GM13977 (cell line): ENCODE results near the gene COL6A2.

ENCODE experiments used
- DNase-seq: peaks from one replicate; pipeline ENCODE4 v3.0.0; 2012; ENCODE audit warnings: low spot score
- in situ Hi-C: fragments of 300-500 bp; cut with MboI; formaldehyde crosslinking; loops from one replicate; pipeline ENCODE4 v1.12.0; 2022; ENCODE audit warnings: low sequenced_read_pairs, low pct_unique_long_range_greater_than_20kb, mixed read lengths, inconsistent platforms; ENCODE audit not compliant: unreplicated experiment
- TF ChIP-seq, protein P1 (sequence below): IDR thresholded peaks from 2 replicates; pipeline ENCODE4 v1.5.1; 2012; ENCODE audit warnings: mild to moderate bottlenecking, control low read depth; ENCODE audit not compliant: insufficient read depth; ENCODE audit errors: extremely low read depth, missing control alignments

COL6A2 gene

DNA sequence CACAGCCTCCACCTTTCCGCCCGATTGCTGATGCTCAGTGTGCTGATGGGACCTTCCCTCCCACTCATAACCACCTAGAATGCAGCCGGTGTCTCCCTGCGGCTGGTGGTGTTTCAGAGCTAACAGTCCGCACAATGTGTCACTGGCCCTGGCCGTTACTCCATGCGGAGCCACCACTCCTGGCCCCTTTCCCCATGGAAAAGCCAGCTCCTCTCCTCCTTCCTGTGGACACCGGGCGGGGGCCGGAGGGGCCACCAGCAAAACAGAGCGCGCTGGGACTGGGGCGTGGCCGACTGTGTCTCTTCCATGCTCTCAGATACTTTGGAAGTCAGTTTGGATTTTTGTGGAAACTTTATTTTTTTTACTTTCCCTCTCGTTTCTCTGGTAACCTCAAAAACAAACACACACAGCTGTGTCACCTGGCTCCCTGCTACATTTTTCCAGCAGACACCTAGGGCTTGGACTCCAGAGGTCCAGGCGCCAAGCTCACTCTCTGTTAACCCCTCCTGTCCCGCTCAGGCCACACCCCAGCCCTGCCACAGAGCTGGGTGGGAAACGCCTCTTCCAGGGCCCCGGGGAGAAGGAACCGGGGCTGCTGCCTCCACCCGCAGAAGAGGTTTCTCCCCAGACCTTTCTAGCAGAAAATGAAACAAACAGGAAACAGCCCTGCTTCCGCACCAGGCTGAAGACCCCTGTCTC lies 32.5 kb upstream of the COL6A2 start:
- no peak for DNase-seq
- TF ChIP-seq, protein P1, sequence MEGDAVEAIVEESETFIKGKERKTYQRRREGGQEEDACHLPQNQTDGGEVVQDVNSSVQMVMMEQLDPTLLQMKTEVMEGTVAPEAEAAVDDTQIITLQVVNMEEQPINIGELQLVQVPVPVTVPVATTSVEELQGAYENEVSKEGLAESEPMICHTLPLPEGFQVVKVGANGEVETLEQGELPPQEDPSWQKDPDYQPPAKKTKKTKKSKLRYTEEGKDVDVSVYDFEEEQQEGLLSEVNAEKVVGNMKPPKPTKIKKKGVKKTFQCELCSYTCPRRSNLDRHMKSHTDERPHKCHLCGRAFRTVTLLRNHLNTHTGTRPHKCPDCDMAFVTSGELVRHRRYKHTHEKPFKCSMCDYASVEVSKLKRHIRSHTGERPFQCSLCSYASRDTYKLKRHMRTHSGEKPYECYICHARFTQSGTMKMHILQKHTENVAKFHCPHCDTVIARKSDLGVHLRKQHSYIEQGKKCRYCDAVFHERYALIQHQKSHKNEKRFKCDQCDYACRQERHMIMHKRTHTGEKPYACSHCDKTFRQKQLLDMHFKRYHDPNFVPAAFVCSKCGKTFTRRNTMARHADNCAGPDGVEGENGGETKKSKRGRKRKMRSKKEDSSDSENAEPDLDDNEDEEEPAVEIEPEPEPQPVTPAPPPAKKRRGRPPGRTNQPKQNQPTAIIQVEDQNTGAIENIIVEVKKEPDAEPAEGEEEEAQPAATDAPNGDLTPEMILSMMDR = no peak
- in situ Hi-C loops = no loop called here

DNA sequence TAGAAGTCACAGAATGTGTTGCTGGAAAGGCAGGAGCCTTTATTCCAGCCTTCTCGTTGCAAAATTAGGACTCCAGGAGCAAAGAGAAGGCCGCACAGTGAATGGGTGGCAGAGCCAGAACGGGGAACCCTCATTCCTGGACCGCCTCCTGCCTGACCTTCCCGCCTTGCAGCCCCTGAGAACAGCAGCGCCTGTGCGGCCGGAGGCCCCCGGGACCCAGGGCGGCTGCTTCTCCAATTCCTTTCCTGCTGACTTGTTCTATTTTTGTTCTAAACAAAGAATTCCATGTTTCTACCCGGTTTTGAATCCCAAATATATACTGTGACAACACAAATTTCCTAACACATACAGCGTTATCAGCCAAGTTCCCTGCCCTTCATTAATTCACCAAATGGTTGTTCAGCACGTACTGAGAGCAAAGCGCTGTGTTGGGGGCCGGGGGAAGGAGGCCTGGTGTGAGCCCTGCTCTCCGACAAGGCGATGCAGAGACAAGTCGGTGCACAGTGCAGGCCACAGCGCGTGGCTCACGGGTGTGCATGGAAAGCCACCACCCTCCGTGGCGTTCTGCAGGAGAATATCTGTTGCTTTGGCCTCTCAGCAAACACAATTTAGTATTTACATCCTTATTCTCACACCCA lies 31.9 kb upstream of the COL6A2 start:
- TF ChIP-seq, protein P1 = no peak
- no peak for DNase-seq
- in situ Hi-C loops = no loop called here

GRCh38 chr21:46066591-46067331 lies 31.2 kb upstream of the COL6A2 start:
- in situ Hi-C loops = no loop called here
- TF ChIP-seq, protein P1 = no peak
- no peak for DNase-seq

DNA sequence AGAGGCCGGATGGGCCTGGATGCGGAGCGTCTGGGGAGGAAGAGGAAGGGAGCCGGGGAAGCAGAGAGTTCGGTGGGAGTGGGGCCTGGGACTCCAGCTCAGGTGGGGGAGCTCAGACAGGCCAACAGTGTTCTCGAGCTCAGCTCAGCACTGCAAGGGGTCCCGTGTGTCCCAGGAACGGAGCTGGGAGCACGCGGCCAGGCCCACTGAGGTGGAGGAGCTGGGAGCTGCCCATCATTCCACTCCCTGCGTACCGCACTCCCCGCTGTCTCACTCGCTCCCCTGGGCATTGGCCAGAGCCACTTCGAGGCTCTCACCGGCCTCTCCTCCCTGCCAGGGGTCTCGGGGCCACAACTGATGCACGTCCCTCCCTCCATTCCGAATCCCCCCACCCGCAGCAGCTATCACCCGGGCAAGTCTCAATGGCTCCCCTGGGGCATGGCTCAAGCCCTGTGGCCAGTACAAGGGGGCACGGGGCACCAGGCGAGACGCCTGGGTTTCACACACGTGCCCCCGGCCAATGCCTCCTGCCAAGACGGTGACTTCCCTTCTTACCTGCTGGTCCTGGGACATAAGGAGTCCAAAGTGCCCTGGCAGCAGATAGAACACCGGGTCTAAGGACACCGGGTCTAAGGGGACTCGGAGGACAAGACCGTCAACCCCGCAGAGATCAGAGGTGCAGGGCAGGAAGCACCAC lies 30.3 kb upstream of the COL6A2 start:
- TF ChIP-seq, protein P1 = no peak
- no peak for DNase-seq
- in situ Hi-C loops = no loop called here

- DNase-seq = no peak
- TF ChIP-seq, protein P1 = no peak
- in situ Hi-C loops = no loop called here
Measured at GRCh38 chr21:46068516-46069079, 29.3 kb upstream of the COL6A2 start.

DNA sequence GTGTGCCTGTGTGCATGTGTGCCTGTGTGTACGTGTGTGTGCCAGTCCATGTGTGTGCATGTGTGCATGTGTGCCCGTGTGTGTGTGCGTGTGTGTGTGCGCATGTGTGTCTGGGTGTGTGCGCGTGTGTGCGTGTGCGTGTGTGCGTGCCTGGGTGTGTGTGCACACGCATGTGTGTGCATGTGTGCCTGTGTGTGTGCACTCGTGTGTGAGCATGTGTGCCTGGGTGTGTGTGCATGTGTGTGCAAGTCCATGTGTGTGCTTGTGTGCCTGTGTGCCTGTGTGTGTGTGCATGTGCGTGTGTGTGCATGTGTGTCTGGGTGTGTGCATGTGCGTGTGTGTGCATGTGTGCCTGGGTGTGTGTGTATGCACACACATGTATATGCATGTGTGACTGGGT lies 28.7 kb upstream of the COL6A2 start:
- in situ Hi-C loops = no loop called here
- no peak for DNase-seq
- TF ChIP-seq, protein P1 = no peak
